PC-3 (cell line): Measurements from ENCODE around the gene NADSYN1.

Experiments used
- CTCF ChIP-seq: fragments of 300-600 bp; sonication (generic); conservative IDR thresholded peaks from 2 replicates; pipeline ENCODE4 v1.5.1; 2017; ENCODE audit warnings: antibody characterized with exemption, low read depth, mild to moderate bottlenecking, low read length
- EZH2 ChIP-seq: fragments of 300-600 bp; sonication (generic); IDR thresholded peaks from one replicate; pipeline ENCODE4 v1.6.1; 2017; ENCODE audit warnings: antibody characterized with exemption, mild to moderate bottlenecking, low read length; ENCODE audit not compliant: unreplicated experiment
- EZH2phosphoT487 ChIP-seq: fragments of 300-600 bp; sonication (generic); IDR thresholded peaks from 2 replicates; pipeline ENCODE4 v1.6.1; 2018; ENCODE audit warnings: mild to moderate bottlenecking, antibody characterized with exemption, low read length, borderline replicate concordance

- TF ChIP-seq CTCF = no peak
- no peak for TF ChIP-seq EZH2phosphoT487
- TF ChIP-seq EZH2 = no peak
Observed at GRCh38 chr11:71482746-71483364, 29.9 kb downstream of the NADSYN1 start.
